ENCODE measurements around the gene ZNF787.
"Not testable (repeated sequence)": the region's sequence is repeated elsewhere in the genome, so short reads cannot be mapped to it uniquely, and the experiment has no call there.

Gene ZNF787

DNA sequence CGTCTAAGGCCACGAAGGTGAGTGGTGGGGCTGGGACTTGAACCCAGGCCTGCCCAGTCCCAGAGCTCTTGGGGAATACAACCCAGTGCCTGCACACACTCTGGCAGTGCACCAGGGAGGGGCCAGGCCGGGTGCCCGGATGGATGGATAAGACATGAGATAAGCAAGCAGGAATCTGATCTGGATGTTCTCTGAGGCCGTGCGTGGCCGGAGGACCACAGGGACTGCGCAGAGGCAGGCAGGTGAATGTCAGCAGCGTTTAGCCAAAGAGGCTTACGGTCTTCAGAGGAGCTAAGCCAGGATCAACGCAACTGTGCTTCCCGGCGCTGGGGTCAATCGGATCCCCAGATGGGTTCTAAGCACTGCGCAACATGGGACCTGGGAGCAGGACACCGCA is 1.5 kb downstream of the ZNF787 start:
- no peak for DNase-seq

DNA sequence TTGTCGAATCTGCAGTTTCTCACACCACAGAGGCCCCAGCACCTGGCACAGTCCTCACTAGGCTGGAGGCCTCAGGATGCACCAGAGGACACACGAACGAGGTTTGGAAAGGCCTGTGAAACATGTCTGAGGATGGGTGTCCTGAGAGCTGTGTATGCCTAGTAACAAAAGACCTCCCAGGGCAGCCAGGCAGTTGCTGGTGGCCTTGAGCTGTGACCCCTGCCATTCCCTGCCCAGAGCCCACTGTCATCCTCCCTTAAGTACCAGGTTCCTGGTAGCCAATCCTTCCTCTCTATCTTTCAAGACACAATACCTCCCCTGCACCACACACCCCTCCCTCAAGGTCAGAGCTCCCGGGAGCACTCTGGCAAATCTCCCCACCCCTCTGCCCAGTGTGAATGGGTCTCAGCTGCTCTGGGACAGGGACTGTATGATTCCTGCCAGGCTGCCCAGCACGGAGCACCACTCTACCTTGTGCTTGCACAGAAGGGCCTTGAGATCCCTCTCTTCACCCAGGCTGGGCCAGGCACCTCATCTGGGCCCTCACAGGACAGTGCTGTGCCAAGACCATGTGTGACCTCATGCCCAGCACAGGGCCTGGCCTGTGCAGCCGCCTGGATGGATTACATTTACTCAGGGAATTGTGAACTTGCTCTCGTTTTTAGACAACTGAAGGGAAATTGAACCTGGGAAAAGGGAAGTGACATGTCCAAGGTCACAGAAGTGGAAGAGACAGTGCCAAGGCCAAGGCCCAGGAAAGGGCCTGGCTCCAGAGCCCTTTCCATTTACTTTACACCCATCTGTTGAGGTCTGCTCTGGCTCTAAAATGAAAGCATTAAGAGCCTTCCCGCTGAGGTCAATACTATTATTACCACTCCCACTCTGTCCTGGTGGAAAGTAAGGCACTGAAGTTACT is 2.2 kb downstream of the ZNF787 start:
- no peak for DNase-seq

DNA sequence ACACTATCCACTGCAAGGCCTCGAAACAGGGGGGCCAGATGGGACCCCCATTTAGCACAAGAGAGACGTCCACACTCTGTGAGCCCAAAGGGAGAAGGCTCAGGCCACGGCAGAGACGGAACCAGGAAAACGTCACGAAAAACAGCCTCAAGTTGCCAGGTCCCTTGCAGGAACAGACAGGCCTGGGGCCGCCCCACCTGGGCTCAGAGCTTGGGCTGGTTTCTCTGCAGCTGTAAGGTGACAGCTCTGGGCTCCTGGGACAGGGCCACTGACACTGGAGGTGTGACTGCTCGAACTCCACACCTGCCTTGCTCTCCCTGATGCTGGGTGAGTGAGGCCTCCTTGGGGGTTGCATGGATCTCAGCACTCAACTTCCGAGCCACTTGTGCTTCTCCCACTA is 3.2 kb downstream of the ZNF787 start:
- peak; percentile 20 for DNase-seq

DNA sequence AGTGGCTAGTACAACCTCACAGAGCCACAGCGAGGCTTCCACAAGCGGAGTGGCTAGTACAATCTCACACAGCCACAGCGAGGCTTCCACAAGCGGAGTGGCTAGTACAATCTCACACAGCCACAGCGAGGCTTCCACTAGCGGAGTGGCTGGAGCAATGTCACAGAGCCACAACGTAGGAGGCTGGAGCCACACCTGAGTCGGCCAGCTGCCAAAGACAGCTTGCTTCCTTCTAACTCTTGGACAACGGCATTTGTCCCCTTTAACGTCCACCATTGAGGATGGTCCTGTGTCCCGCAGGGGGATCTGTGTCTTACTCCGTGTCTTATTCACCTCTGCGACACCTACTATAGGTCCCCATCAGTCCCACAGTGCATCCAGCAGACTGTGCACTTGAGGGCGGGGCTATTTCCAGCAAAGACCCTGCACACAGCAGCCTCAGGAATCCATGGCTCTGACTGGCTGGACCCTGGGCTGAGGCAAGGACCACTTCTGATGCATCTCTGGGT is 3.7 kb downstream of the ZNF787 start:
- DNase-seq = no peak

DNA sequence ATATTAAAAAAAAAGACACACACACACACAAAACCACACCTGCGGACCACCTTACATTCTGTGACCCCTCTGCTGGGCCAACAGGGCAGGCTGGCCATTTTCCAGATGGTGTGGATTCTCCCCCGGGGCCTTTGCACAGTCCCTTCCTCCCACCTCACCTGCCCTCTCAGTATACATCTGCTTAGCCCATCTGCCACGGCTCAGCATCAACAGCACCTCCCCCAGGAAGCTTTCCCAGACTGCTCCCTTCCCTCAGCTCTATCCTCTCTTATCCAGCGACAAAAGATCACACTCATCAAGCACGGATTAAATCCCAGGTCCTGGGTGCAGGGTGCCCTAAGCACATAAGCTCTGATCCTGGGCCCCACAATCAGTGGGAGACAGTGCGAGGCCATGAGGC is 4.5 kb downstream of the ZNF787 start:
- peak; percentile 16 for DNase-seq

DNA sequence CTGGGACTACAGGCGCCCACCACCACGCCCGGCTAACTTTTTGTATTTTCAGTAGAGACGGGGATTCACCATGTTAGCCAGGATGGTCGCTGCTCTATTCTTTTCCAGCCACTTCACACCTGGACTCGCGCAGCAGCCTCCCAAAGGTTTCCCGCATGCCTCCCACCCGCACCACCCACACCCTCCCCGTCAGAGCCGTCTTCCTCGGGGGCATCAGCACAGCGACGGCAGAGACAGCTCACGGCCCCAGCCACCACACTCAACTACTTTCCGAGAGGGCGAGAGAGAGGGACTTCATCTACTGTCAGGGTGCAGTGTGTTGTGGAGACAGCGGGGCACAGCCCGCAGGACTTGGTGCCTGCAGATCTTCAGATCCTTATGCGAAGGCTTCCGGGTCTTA is 5.6 kb downstream of the ZNF787 start:
- DNase-seq = no peak

DNA sequence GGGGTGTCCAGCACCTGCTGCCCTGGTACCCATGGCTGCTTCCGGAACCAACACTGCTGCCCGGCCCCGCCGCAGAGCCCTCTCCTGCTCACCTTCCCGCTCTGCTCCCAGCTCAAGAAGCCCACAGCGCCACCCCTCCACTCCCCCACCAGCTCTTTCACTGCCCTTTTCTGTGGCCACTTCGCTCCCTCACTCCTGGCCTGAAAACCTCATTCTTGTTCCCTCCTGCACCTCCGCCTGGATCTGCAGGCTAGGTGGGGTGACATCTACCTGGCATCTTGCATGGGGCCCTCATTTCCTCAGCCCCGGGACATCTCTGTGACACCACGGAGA is 6.4 kb downstream of the ZNF787 start:
- DNase-seq = no peak

DNA sequence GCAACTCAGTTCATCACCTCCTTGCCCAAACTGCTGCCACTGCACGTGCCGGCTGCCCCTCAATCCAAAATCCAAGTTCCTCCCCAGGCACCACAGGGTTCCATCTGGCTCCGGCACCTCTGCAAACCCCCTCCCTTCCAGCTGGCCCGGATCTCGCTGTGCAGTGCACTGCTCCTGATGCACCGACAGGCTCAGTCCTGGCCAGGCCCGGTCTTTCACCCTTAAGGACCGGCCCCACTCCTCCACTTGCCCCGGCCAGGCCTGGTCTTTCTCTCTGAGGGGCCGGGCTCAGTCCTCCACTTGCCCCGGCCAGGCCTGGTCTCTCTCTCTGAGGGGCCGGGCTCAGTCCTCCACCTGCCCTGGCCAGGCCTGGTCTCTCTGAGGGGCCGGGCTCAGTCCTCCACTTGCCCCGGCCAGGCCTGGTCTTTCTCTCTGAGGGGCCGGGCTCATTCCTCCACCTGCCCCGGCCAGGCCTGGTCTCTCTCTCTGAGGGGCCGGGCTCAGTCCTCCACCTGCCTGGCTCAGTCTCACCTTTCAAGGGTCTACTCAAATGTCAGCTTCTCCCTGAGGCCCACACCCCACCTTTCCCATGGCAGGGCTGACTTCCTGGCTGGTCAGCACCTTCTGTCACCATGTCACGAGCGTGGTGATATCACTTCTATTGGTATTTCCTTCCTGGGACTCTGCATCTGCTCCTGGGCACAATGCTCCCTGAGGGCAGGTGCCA is 6.9 kb downstream of the ZNF787 start:
- no peak for DNase-seq

DNA sequence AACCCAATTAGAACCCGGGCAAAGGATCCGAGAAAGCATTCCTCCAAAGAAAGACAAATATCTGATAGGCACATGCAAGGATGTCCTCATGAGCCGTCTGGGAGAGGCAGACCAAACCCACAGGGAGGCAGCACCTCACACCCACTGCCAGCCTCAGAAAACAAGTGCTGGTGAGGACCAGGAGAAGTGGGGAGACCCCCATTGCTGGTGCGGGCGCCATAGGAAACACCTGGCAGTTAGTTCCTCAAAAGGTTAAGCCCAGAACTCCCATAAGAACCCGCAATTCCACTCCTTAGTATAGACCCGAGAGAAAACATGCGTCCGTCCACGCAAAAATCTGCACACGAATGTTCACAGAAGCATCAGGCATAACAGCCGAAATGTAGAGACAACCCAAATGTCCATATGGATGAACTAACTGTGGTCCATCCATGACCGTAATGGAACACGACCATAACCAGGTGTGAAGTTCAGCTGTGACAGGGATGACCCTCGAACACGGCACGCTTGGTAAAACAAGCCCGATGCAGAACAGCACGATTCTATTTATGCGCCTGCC is 7.9 kb downstream of the ZNF787 start:
- DNase-seq = no peak

DNA sequence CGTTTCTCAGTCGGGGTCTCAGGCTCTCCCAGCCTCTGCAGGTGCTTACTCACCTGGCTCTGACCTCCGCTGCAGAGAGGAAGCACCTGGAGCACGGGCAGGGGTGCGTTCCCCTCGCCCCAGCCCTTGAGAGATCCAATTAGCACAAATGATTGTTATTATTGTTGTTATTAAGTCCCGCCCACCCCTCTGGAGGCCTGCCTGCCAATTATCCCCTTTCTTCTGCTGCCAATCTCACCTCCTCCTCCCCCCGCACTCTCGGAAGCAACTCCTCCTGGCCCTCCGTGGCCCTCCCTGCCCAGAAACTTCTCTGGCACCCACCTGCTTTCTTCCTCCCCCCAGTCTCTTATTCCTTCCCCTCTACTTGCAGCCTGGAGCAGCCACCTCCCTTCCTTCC is 8.8 kb downstream of the ZNF787 start:
- no peak for DNase-seq

DNA sequence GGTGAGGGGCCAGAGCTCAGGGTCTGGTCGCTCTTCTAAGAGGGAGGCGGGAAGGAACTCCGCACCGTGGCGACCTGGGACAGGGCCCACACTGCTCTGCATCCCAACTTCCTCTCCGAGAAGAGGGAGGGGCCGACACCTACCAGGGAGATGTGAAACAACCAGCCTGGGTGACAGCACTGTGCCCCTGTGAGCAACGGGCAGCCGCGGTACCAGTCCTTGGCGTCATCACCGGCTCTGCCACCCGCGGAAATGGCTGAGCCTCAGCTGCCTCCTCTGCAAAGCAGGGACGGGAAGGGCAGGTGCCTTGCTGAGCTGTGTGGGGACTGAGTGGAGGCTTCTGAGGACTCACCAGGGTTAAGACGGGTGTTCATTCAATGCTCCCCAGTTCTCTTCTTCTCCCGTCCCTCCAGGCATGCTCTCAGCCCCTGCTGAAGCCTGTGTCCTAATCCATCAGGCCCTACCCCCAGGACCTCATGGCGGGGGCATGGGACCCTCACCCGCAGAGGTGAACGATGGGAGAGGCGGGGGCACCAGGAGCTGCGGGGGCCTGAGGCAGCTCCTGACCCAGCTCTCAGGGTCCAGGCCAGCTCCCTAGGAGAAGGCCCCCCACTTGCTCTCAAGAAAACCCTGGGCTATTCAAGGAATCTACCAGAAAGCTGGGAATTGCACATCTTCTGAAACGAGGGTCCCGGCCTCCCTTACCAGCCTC is 9.3 kb downstream of the ZNF787 start:
- no peak for DNase-seq

DNA sequence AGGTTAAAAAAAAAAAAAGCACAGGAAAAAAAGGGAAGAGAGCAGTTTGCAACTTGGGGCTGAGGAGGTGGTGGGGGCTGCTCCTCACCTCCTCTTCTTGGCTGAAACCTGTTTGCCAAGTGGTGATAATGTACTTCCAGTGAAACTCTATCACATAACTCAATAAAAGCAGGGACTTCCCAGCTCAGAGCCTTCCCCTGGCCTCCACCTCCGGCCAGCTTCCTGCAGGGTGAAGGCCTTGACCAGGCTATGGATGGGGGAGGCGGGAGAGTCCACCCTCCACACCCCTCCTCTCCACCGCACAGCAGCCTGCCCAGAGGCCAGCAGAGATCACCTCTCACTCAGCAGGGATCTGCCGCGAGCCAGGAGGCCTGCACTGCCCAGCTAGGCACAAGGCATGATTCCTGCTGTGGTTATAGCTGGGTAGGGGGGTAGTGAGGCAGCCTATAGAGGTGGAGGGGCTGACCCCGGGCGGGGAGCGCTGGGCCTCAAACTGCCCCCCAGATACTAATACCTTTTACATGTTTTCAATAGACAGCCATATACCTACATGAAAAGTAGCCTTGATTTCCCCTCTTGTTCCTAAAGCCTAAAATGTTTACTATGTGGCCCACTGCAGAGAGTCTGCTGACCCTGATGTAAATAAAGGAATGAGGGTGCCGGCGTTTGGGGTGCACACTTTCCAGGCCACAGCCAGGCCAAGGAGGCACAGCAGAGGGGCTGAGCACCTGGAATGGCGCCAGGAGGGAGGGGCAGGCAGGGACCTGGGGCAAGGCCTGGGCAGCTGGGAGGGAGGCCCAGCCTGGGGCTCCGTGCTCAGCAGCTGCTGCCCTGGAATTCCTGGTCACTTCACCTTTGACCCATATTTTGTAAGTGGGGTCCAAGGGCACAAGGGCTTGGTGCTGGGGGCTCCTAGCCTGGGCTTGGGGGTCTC is 10.3 kb downstream of the ZNF787 start:
- no peak for DNase-seq

DNA sequence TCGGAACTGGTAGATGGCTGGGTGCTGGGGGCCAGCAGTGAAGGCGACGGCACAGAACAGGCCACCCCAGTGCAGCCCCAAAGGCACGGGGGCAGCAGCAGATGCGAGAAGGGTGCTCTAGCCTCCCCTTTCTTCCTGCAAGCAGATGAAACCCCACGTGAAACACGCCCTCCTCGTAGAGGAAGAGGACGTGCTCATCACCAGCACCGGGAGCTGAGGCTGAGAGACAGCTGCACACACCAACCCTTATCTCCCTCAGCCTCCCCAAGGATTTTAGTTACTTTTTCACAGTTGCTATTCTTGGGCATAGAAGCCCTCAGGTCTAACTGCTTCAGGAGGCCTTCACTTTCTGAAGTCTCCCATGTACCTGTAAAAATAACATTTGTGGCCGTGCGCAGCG is 11.9 kb downstream of the ZNF787 start:
- no peak for DNase-seq

DNA sequence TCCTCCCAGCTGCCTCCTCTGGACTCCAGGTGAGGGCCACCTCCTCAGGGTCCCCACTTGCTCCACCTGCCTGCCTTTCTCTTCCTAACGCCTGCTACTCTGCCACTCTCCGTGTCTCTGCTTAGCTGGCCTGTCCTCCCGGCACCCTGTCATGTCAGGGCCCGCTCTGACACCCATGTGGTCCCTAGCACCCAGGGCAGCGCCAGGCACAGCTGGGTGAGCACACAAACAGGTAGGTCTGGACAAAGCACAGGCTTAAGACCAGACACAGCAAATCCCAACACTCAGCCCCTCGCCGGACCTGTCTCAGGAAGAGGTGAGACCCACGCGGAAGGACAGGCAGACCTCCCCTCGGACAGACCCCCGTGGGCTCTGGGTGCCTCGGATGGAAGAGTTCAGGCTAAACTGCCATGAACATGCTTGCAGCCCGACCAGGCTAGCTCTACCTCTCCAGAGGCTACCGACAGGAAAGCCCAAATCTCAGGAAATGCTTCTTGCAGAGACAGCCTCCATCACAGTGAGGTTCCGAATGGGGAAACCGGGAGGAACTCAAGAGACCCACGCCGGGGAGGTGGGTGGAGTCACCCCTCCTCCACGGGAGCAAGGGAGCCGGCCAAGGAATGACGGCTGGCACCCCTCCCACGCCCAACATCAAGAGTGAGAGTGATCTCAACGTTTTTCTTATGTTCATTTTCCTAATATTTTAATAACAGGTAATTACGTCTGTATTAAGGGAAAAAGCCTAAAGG is 12.5 kb downstream of the ZNF787 start:
- DNase-seq = peak; percentile 83

DNA sequence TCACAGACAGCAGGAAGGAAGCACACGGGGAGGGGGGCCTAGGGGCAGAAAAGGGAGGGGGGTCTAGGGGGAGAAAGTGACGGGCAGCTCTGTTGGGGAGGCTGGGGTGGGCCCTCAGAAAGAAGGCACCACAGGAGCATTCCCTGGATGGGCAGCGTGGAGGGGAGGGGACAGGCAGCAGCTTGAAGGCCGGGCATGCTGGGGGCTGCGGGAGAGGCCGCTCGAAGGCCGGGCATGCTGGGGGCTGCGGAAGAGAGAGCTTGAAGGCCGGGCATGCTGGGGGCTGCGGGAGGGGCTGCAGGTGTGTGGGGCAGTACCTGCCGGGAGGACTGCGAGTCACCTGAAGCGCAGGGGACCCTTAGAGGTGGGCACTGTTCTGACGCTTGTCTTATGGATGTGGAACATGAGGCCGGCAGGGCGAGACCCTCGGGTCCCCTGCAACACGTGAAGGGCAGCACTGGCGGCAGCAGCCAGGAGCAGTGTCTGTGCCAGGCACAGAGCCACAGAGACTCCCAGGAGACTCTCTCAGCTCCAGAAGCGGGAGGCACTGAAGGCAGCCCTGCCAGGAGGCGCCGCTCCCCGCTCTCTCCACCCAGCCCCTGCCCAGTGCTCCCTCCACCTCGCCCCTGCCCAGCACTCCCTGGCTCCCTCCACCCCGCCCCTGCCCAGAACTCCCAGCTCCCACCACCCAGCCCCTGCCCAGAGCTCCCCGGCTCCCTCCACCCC is 13.3 kb downstream of the ZNF787 start:
- DNase-seq = no peak

DNA sequence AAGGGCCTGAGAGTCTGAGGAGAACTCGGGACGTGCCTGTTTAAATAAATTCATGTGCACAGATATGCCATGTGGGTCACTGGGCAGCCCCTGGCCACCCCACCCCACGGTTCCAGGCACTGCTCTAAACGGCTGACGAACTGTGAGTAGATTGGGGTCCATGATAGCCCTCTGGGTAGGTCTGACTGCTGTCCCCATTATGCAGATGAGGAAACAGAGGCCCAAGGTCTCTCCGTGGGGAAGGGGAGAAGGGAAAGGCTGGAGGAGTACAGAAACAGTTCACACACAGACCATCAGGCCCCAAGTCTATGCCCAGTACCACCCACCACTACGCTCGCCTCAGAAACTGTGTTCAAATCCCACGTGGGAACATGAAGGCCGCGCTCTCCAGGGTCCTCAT is 14.1 kb downstream of the ZNF787 start:
- peak; percentile 25 for DNase-seq

DNA sequence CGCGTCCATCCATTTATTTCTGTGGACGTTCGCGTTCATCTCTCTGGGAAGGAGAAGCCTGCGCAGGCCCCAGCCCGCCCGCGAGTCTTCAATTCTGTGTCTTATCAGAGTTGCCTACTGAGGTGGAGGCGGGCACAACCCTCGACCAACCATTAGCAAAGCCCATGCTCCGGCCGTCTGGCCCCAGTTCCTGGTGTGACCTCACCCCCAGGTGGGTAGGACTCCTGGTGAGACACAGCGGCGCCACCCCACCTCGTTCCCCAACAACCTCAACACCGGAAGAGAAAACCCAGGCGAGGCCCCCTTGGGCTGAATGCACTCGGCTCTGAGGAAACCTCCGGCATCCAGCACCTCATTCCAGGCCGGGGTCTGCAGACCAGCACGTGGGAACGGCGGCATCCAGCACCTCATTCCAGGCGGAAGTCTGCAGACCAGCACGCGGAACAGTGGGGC is 14.7 kb downstream of the ZNF787 start:
- DNase-seq = no peak

DNA sequence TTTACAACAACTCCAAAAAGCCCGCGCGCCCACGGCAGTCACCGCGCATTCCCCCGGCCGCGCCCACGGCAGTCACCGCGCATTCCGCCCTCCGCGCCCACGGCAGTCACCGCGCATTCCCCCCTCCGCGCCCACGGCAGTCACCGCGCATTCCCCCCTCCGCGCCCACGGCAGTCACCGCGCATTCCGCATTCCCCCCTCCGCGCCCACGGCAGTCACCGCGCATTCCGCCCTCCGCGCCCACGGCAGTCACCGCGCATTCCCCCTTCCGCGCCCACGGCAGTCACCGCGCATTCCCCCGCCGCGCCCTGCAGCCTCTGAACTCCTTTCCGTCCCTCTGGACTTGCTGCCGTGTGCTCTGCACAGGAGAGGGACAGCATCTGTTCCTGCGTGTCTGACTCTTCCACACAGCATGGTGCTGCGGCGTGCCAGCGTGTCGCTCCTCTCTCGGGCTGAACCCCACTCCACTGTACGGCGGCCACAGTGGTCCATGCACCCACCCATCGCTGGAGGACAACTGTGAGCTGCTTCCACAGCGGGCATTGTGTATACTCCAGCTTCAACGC is 15.2 kb downstream of the ZNF787 start:
- DNase-seq = not testable (repeated sequence)

DNA sequence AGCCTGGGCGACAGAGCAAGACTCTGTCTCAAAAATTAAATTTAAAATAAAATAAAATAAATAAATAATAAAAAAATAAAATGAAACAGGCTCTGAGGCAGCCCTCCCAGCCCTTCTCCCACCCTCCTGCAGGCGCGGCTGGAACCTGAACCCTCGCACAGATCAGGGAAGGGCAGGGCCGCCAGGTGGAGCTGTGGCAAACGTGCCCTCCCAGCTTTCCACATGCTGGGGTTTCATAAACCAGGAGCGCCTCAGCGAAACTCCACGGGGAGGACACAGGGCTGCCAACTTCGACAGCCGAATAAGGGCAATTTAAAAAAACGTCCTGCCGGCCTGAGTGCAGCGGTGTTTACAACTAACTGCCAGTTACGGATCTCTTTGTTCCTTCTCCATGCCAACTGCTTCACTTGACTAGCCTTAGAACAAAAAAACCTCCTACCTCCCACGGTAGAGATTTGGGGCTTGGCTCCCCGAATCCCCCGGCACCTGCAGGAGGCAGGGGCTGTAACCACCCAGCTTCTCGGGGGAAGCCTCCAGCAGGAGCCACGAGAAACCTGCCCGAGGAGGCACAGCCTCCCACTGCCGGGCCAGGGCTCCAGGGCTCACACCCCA is 15.9 kb downstream of the ZNF787 start:
- no peak for DNase-seq

DNA sequence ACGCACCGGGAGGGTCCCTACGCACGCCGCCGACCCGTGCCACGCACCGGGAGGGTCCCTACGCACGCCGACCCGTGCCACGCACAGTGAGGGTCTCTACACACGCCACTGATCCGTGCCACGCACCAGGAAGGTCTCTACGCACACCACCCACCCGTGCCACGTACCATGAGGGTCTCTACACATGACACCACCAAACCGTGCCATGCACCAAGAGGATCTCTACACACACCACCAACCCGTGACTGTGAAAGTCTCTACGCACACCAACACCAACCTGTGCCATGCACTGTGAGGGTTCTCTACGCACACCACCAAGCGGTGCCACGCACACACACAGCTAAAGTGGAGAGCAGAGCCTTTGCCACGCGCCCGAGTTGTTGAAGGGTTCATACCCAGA is 16.7 kb downstream of the ZNF787 start:
- DNase-seq = no peak
